ENCODE data around the gene GIGYF2.
"Not testable (repeated sequence)": the region's sequence is repeated elsewhere in the genome, so short reads cannot be mapped to it uniquely, and the experiment has no call there.

The GIGYF2 gene

GRCh38 chr2:232835687-232836208 lies 138.6 kb downstream of the GIGYF2 start:
- DNase-seq = no peak

- DNase-seq = no peak
These were observed 139.8 kb downstream of the GIGYF2 start for GRCh38 chr2:232836934-232837333.

- no peak for DNase-seq
These were observed 141.3 kb downstream of the GIGYF2 start for GRCh38 chr2:232838406-232838874.

GRCh38 chr2:232839411-232840079 lies 142.4 kb downstream of the GIGYF2 start:
- DNase-seq = no peak

GRCh38 chr2:232842689-232843088 lies 145.6 kb downstream of the GIGYF2 start:
- DNase-seq = no peak

GRCh38 chr2:232843834-232844233 lies 146.7 kb downstream of the GIGYF2 start:
- DNase-seq = no peak

GRCh38 chr2:232846055-232846454 lies 148.9 kb downstream of the GIGYF2 start:
- DNase-seq = no peak

- no peak for DNase-seq
These were observed 152.9 kb downstream of the GIGYF2 start for GRCh38 chr2:232850039-232850438.

GRCh38 chr2:232852081-232852480 lies 154.9 kb downstream of the GIGYF2 start:
- not testable (repeated sequence) for DNase-seq

GRCh38 chr2:232852676-232853075 lies 155.5 kb downstream of the GIGYF2 start:
- no peak for DNase-seq

GRCh38 chr2:232854082-232854481 lies 157.0 kb downstream of the GIGYF2 start:
- no peak for DNase-seq

GRCh38 chr2:232857158-232857563 lies 160.0 kb downstream of the GIGYF2 start:
- DNase-seq = no peak

- no peak for DNase-seq
These were observed 162.3 kb downstream of the GIGYF2 start for GRCh38 chr2:232859385-232859916.

- no peak for DNase-seq
These were observed 163.6 kb downstream of the GIGYF2 start for GRCh38 chr2:232860593-232861241.

- no peak for DNase-seq
These were observed 164.2 kb downstream of the GIGYF2 start for GRCh38 chr2:232861353-232861752.

- no peak for DNase-seq
These were observed 166.9 kb downstream of the GIGYF2 start for GRCh38 chr2:232863996-232864395.

- DNase-seq = no peak
These were observed 168.0 kb downstream of the GIGYF2 start for GRCh38 chr2:232865165-232865564.

- DNase-seq = no peak
These were observed 169.0 kb downstream of the GIGYF2 start for GRCh38 chr2:232866104-232866503.

- no peak for DNase-seq
These were observed 172.2 kb downstream of the GIGYF2 start for GRCh38 chr2:232869138-232870017.

GRCh38 chr2:232870018-232870765 lies 173.1 kb downstream of the GIGYF2 start, which contains the start of gene SNORC:
Gene SNORC (plus strand): TSS chr2:232870264. CDS start chr2:232870342, 78 bp downstream.
- DNase-seq = no peak

- no peak for DNase-seq
These were observed 173.7 kb downstream of the GIGYF2 start for GRCh38 chr2:232870766-232871371.

GRCh38 chr2:232871418-232871834 lies 174.3 kb downstream of the GIGYF2 start:
- DNase-seq = no peak
